Measurements from ENCODE around the gene FCRLB. TPM values are rescaled to one million over a fixed set of nuclear protein-coding genes. Genes with fewer than 3 reads are reported as not detected.

FCRLB gene
- total and polyA plus RNA-seq, 9 of the 15 experiments (the other 6 are each of a cell fraction or from before 2014, with no cell fraction given), result 0.20 to 4.6 (median 1.3) TPM

- TF ChIP-seq, protein P1, sequence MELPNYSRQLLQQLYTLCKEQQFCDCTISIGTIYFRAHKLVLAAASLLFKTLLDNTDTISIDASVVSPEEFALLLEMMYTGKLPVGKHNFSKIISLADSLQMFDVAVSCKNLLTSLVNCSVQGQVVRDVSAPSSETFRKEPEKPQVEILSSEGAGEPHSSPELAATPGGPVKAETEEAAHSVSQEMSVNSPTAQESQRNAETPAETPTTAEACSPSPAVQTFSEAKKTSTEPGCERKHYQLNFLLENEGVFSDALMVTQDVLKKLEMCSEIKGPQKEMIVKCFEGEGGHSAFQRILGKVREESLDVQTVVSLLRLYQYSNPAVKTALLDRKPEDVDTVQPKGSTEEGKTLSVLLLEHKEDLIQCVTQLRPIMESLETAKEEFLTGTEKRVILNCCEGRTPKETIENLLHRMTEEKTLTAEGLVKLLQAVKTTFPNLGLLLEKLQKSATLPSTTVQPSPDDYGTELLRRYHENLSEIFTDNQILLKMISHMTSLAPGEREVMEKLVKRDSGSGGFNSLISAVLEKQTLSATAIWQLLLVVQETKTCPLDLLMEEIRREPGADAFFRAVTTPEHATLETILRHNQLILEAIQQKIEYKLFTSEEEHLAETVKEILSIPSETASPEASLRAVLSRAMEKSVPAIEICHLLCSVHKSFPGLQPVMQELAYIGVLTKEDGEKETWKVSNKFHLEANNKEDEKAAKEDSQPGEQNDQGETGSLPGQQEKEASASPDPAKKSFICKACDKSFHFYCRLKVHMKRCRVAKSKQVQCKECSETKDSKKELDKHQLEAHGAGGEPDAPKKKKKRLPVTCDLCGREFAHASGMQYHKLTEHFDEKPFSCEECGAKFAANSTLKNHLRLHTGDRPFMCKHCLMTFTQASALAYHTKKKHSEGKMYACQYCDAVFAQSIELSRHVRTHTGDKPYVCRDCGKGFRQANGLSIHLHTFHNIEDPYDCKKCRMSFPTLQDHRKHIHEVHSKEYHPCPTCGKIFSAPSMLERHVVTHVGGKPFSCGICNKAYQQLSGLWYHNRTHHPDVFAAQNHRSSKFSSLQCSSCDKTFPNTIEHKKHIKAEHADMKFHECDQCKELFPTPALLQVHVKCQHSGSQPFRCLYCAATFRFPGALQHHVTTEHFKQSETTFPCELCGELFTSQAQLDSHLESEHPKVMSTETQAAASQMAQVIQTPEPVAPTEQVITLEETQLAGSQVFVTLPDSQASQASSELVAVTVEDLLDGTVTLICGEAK (IDR thresholded peaks at IDR 0.05), result no peak
- TF ChIP-seq, protein P1 (CRISPR knock-in tag; IDR thresholded peaks at IDR 0.05), result no peak
- TF ChIP-seq, protein P2, sequence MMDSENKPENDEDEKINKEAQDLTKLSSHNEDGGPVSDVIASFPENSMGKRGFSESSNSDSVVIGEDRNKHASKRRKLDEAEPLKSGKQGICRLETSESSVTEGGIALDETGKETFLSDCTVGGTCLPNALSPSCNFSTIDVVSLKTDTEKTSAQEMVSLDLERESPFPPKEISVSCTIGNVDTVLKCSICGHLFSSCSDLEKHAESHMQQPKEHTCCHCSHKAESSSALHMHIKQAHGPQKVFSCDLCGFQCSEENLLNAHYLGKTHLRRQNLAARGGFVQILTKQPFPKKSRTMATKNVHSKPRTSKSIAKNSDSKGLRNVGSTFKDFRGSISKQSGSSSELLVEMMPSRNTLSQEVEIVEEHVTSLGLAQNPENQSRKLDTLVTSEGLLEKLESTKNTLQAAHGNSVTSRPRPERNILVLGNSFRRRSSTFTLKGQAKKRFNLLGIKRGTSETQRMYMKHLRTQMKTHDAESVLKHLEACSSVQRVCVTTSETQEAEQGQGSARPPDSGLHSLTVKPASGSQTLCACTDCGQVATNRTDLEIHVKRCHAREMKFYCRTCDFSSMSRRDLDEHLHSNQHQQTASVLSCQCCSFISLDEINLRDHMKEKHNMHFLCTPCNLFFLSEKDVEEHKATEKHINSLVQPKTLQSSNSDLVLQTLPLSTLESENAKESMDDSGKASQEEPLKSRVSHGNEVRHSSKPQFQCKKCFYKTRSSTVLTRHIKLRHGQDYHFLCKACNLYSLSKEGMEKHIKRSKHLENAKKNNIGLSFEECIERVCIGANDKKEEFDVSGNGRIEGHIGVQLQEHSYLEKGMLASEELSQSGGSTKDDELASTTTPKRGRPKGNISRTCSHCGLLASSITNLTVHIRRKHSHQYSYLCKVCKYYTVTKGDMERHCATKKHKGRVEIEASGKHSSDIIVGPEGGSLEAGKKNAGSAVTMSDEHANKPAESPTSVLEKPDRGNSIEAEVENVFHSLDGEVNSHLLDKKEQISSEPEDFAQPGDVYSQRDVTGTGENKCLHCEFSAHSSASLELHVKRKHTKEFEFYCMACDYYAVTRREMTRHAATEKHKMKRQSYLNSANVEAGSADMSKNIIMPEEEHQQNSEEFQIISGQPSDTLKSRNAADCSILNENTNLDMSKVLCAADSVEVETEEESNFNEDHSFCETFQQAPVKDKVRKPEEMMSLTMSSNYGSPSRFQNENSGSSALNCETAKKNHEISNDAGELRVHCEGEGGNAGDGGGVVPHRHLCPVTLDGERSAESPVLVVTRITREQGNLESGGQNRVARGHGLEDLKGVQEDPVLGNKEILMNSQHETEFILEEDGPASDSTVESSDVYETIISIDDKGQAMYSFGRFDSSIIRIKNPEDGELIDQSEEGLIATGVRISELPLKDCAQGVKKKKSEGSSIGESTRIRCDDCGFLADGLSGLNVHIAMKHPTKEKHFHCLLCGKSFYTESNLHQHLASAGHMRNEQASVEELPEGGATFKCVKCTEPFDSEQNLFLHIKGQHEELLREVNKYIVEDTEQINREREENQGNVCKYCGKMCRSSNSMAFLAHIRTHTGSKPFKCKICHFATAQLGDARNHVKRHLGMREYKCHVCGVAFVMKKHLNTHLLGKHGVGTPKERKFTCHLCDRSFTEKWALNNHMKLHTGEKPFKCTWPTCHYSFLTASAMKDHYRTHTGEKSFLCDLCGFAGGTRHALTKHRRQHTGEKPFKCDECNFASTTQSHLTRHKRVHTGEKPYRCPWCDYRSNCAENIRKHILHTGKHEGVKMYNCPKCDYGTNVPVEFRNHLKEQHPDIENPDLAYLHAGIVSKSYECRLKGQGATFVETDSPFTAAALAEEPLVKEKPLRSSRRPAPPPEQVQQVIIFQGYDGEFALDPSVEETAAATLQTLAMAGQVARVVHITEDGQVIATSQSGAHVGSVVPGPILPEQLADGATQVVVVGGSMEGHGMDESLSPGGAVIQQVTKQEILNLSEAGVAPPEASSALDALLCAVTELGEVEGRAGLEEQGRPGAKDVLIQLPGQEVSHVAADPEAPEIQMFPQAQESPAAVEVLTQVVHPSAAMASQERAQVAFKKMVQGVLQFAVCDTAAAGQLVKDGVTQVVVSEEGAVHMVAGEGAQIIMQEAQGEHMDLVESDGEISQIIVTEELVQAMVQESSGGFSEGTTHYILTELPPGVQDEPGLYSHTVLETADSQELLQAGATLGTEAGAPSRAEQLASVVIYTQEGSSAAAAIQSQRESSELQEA (IDR thresholded peaks at IDR 0.05; ENCODE audit: low read depth), result no peak
- TF ChIP-seq PTTG1 (tag; IDR thresholded peaks at IDR 0.05; ENCODE audit: low read depth), result no peak
- TF ChIP-seq, protein P3, sequence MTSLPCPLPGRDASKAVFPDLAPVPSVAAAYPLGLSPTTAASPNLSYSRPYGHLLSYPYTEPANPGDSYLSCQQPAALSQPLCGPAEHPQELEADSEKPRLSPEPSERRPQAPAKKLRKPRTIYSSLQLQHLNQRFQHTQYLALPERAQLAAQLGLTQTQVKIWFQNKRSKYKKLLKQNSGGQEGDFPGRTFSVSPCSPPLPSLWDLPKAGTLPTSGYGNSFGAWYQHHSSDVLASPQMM (CRISPR knock-in tag; IDR thresholded peaks at IDR 0.05), result no peak
Measured at GRCh38 chr1:161738627-161739287, 17.4 kb downstream of the FCRLB start (continued).

Data from K562 (cell line).